NCI-H2171 (cell line): ENCODE results near the gene GALNT18.

Experiments used
- DNase-seq: peaks from one replicate; lab custom pipeline; 2025; lab: John Stamatoyannopoulos, UW

Gene GALNT18

GRCh38 chr11:11306855-11307254 is 314.9 kb downstream of the GALNT18 start:
- no peak for DNase-seq

- DNase-seq = no peak
Measured at GRCh38 chr11:11304550-11304949, 317.3 kb downstream of the GALNT18 start.

- no peak for DNase-seq
Measured at GRCh38 chr11:11302565-11302964, 319.2 kb downstream of the GALNT18 start.

GRCh38 chr11:11301212-11301611 is 320.6 kb downstream of the GALNT18 start:
- DNase-seq = no peak

GRCh38 chr11:11297578-11297977 is 324.2 kb downstream of the GALNT18 start:
- DNase-seq = no peak

- DNase-seq = no peak
Measured at GRCh38 chr11:11296434-11296833, 325.4 kb downstream of the GALNT18 start.

DNA sequence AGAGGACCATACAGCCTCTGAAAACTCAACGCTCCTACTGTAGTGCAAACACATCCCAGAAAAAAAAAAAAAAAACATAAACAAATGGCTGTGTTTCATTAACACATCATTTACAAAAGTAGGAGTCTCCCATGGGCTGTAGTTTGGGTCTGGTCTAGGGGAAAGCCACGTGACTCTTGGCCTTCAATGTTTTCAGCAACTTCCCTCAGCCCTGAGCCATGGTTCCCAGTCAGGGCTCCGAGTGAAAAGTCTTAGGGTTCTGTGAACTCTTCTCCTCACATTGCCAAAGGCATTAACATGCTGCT is 327.3 kb downstream of the GALNT18 start:
- no peak for DNase-seq

DNA sequence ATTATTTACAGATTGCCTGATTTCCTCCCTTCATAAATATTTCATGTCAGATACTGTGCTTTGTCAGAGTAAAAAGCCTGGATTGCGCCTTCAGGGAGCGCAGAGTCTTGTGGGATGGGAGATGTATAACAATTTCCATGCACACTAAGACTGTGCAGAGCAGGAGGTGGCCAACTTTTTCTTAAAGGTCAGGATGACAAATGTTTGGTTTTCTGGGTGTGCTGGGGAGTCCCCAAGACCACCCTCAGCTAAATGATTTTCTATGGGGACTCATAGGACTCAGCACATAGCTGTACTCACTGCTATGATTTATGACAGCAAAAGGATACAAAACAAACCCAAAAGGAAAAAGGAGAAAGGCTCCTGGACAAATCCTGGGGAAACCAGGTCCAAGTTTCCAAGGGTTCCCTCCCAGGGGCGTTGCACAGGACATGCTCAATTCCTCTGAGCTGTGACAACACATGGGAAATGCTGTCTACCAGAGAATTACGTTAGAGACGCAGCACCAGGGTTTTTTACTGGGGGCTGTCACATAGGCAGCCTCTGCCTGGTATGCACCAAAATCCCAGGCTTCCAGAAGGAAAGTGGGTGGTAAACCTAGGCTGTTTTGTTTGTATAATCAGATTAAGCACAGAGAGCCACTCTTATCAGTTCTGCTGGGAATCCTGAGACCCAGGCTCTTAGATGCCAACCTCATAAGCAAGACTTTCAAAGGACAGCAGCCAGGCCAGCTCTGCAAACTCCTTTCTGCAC is 327.8 kb downstream of the GALNT18 start:
- DNase-seq = no peak

DNA sequence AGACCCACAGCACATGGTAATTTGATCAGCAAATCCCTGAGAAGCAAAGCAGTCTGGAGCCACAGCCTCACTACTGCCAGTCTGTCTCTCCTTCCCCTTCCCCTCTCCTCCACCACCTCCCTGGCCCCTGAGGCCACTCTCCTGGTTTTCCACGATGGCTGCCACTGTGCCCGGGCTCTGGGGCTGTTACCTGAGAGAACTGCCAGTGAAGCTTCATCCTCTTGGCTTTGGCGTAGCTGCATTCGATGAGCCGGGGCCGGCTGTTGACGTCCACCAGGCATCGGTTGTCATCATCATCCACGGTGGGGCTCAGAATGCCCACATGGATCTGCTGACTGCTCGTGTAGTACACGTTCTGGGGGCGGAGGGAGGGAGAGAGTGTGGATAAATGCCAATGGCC is 329.0 kb downstream of the GALNT18 start:
- DNase-seq = no peak

DNA sequence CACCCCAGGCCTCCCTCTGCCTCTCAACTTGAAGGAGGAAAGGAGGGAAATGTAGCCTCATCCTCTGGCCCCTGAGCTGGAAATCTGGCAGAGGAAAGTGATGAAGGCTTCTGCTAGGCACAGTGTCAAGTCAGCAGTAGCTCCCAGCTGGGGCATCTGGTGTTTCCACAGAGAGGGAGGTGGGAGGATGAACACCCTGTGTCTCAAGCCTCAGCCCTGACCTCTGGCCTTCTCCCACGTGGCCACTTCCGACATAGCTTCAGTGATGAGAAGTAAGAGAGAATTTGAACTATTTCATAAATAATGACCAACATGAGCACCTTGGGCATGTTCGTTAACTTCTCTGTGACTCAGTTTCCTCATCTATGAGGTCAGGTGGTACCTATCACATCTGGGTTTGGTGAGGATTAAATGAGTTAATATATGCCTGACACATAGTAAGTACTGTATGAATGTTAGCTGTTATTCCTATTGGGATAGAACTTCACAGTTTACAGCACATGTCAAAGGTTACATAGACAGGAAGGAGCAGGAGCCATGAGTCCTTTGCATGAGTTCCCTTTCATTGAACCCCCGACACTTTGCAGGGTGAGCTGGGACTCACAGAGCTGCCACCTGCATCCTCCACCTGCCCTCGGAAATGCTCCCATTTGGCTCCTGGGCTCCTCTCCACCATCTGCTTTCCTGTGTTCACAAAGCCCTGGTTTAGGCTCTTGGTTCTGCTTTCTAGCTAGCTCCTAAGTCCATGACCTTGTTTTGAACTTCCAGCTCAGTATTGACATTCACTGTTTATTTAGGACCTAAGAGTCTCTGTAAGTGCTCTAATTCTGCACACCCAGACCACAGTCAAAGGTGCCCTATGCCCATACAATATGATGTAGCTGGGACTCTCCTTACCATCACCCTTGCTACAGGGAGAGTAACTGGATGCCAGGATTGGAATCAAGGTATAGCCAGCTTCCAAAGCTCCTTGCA is 330.5 kb downstream of the GALNT18 start:
- DNase-seq = no peak

DNA sequence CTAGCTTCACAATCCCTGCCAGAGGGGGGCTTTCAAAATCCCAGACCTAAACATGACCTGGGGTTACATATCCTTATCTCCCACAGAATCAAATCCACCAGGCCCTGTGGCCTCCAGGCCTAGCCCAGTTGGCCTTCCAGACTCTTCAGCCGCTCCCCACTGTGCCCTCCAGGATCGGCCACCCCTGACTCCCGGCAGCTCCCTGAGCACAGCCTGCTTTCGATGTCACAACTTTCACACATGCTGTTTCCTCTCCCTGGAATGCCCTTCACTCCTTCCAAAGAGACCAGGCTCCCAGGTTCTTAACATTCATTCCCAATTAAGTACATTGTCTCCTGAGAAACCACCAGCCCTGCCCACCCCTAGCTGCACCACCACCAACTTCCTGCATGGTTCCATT is 331.5 kb downstream of the GALNT18 start:
- no peak for DNase-seq

GRCh38 chr11:11289669-11290068 is 332.1 kb downstream of the GALNT18 start:
- no peak for DNase-seq

GRCh38 chr11:11288972-11289616 is 332.7 kb downstream of the GALNT18 start:
- DNase-seq = no peak

- no peak for DNase-seq
Measured at GRCh38 chr11:11284481-11284880, 337.3 kb downstream of the GALNT18 start.

GRCh38 chr11:11281626-11282025 is 340.2 kb downstream of the GALNT18 start:
- no peak for DNase-seq

DNA sequence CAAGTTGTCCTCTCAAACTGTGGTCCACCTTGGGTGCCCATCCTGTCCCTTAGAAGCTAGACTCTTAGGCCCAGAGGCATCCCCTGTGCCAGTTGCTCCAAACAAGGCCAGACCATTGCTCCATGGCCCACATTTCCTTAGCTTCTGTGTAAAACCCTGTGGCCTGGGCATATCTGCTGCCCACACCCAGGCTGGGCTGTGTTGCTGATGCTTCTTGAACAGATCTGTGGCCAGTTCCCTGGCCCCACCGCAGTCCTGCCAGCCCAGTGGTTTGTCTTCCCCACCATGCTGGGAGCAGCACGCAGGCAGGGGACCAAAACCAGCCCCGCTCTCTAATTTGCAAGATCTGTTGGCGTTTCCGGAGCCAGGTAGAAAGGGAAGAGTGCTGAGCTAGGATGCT is 341.0 kb downstream of the GALNT18 start:
- DNase-seq = no peak

- no peak for DNase-seq
Measured at GRCh38 chr11:11279956-11280689, 341.7 kb downstream of the GALNT18 start.

- no peak for DNase-seq
Measured at GRCh38 chr11:11272254-11272653, 349.6 kb downstream of the GALNT18 start.

- no peak for DNase-seq
Measured at GRCh38 chr11:11270236-11270775, 351.5 kb downstream of the GALNT18 start.

DNA sequence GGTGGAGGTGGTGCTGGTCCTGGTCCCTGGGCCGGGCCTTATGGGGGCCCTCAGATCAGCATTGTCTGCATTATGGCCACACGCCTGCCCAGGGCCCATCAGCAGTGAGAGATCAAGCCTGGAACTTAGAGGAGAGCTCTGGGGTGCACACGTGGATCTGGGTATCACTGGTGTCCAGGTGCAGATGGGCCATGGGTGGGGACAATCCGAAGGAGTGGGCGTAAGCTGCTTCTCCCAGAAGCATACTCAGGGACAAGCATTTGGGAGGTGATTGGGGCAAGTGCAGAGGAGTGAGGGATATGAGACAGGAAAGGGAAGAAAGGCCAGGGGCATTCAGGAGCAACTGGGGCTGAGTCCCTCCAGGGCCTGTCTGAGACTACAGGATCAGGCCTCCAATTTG is 353.1 kb downstream of the GALNT18 start:
- no peak for DNase-seq

DNA sequence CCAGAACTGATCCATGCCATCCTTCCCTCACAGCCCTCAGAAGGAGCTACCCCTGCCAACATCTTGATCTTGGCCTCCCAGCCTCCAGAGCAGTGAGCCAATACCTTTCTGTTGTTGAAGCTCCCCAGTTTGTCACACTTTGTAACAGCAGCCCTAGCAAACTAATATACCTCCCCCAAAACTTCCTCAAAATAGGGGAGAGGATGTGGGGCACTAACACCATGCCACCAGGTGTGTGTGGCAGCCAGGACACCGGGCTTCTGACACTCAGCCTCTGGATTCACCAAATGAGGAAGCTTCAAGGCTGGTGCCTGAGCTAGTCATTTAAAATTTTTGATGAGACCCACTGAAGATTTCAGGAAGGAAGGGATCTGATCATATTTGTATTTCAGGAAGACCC is 353.7 kb downstream of the GALNT18 start:
- no peak for DNase-seq

DNA sequence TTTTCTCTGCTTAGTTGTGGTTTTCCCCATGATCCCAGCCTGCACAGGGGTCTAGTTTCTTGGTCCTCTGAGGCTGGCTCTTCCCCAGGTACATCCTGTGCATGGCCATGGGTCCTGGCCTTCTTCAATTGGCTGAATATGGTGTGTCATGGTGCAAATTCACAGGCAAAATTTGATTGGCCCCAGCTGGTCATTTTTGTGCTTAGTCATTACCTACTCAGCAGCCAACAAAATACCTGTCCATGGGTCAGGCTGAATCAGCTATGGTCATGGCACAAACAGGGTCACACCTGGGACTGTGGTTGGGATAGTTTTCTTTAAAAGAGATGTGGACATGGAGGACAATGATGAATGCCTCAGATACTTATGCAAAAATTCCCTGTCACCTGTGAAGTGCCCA is 354.5 kb downstream of the GALNT18 start:
- no peak for DNase-seq
